T-helper 1 cell treated with Interleukin-12 subunit alpha and Interleukin-12 subunit beta and Interleukin-4 antibody, amounts not matched to agents 30 ng/mL and 1 ng/mL, for 36 hours (primary cell): ENCODE data around the gene CREBBP. TPM values are rescaled to one million over a fixed set of nuclear protein-coding genes. Genes with fewer than 3 reads are reported as not detected.
"Not testable (repeated sequence)": the region's sequence is repeated elsewhere in the genome, so short reads cannot be mapped to it uniquely, and the experiment has no call there.

Source experiments
- intact Hi-C: fragments of 100-400 bp; cut with micrococcal nuclease; formaldehyde crosslinking; loops from one replicate; pipeline ENCODE4 v1.15.1; 2024
- total RNA-seq: library from RNA; stranded (reverse); gene quantifications from 2 replicates; pipeline ENCODE4 v1.2.3, GENCODE V29; 2022

CREBBP gene
- 68.8 and 82.1 TPM in 2 replicates for total RNA-seq

- intact Hi-C loops, result loop anchor here (1.0 to 10.0 kb wide), 4 partner anchors 164 to 536 kb away; partner anchors contain the start of genes CLUAP1, CORO7, SLX4 and TRAP1
These were observed at the start of gene CREBBP for GRCh38 chr16:3880623-3881498. Gene CREBBP, minus strand, starts transcription at chr16:3880713. Its CDS starts 797 bp downstream, at chr16:3879916.

GRCh38 chr16:3927147-3927546, 46.6 kb upstream of the CREBBP start:
- intact Hi-C loops, result not testable (repeated sequence)

GRCh38 chr16:3924763-3925162, 44.2 kb upstream of the CREBBP start:
- intact Hi-C loops, result no loop called here

GRCh38 chr16:3922241-3922640, 41.7 kb upstream of the CREBBP start:
- intact Hi-C loops, result no loop called here

GRCh38 chr16:3920206-3920605, 39.7 kb upstream of the CREBBP start:
- intact Hi-C loops, result no loop called here

GRCh38 chr16:3919413-3919812, 38.9 kb upstream of the CREBBP start:
- intact Hi-C loops, result no loop called here

- intact Hi-C loops, result no loop called here
These were observed 35.1 kb upstream of the CREBBP start for GRCh38 chr16:3915426-3916260.

- intact Hi-C loops, result no loop called here
These were observed 32.4 kb upstream of the CREBBP start for GRCh38 chr16:3912897-3913296.

- intact Hi-C loops, result no loop called here
These were observed 31.9 kb upstream of the CREBBP start for GRCh38 chr16:3912373-3912772.

GRCh38 chr16:3911741-3912140, 31.2 kb upstream of the CREBBP start:
- intact Hi-C loops, result not testable (repeated sequence)

GRCh38 chr16:3909791-3910583, 29.5 kb upstream of the CREBBP start:
- intact Hi-C loops, result no loop called here

- intact Hi-C loops, result no loop called here
These were observed 28.5 kb upstream of the CREBBP start for GRCh38 chr16:3908951-3909437.

GRCh38 chr16:3907586-3907985, 27.1 kb upstream of the CREBBP start:
- intact Hi-C loops, result no loop called here

GRCh38 chr16:3906363-3906762, 25.9 kb upstream of the CREBBP start:
- intact Hi-C loops, result no loop called here

- intact Hi-C loops, result no loop called here
These were observed 24.4 kb upstream of the CREBBP start for GRCh38 chr16:3904875-3905274.

- intact Hi-C loops, result no loop called here
These were observed 9.6 kb upstream of the CREBBP start for GRCh38 chr16:3890091-3890490.

- intact Hi-C loops, result loop anchor here (10.0 kb wide), 1 partner anchor 384 kb away; the partner anchor contains the start of gene CLUAP1
These were observed 8.5 kb upstream of the CREBBP start for GRCh38 chr16:3889059-3889458.

GRCh38 chr16:3885999-3886398, 5.5 kb upstream of the CREBBP start:
- intact Hi-C loops, result loop anchor here (10.0 kb wide), 1 partner anchor 381 kb away; the partner anchor contains the start of gene CLUAP1

- intact Hi-C loops, result loop anchor here (5.0 to 10.0 kb wide), 2 partner anchors 380 to 533 kb away; partner anchors contain the start of genes CLUAP1 and CORO7
These were observed 3.9 kb upstream of the CREBBP start for GRCh38 chr16:3884398-3884797.

GRCh38 chr16:3882531-3882930, 2.0 kb upstream of the CREBBP start:
- intact Hi-C loops, result loop anchor here (5.0 to 10.0 kb wide), 2 partner anchors 378 to 535 kb away; partner anchors contain the start of genes CLUAP1 and CORO7
